GM18498 (cell line): ENCODE measurements around the gene ADRA2A.

Experiments
- ATAC-seq: cut with Tn5 transposase; IDR thresholded peaks from one replicate; pipeline ENCODE4 v1.9.1; 2021; ENCODE audit warnings: mild to moderate bottlenecking, moderate library complexity; ENCODE audit not compliant: unreplicated experiment

Gene ADRA2A

GRCh38 chr10:111083222-111084095 is 6.6 kb downstream of the ADRA2A start:
- no peak for ATAC-seq

GRCh38 chr10:111084366-111085255 is 7.8 kb downstream of the ADRA2A start:
- ATAC-seq = no peak

DNA sequence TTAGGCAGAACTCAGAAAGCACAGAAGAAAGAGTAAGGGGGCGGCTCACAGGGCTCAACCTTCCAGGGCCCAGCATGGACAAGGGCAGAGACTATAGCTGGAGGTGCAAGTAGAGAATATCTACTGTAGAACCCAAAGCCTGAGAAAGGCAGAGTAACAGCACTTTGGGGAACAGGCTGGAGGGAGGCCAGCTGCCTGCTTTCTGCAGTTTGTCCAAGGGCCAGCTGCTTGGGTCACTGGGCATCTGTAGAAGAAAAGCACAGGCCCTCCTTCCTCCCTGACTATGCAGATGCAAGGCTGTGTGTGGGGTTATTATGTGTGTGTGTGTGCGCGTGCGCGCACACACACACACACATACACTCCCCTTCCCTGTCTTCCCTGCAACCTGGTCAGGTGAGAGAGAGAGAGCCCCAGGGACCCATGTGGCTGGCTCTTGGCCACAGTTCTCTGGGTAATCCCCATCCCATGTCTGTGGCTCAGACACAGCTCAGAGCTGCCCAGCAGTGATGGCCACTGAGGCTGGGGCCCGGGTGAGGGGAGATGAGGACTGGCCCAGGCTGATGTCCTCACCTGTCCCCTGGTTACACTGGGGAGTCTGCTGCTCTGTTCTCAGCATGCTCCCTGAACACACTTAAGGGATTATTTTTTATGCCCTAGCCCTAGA is 9.0 kb downstream of the ADRA2A start:
- ATAC-seq = no peak

- ATAC-seq = no peak
These were observed 9.7 kb downstream of the ADRA2A start for GRCh38 chr10:111086574-111086973.

DNA sequence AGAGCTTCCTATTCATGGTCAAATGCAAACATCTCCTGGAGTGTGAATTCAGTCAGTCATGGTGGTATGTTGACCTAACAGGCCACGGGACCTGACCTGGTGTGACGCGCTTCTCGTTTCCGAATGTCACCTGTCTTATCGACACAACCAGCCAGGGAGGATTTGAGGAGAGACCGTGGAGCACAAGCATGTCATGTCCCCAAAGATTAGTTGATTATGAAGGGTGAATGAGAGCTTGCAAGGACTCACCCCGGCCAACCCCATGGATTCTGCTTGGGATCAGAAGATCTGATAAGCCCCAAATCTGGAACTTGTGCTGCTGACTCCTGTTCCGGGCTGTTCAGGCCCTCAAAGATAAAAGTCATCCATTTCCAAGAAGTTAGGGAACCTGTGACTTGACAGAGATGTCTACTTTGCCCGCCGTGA is 10.5 kb downstream of the ADRA2A start:
- ATAC-seq = no peak

DNA sequence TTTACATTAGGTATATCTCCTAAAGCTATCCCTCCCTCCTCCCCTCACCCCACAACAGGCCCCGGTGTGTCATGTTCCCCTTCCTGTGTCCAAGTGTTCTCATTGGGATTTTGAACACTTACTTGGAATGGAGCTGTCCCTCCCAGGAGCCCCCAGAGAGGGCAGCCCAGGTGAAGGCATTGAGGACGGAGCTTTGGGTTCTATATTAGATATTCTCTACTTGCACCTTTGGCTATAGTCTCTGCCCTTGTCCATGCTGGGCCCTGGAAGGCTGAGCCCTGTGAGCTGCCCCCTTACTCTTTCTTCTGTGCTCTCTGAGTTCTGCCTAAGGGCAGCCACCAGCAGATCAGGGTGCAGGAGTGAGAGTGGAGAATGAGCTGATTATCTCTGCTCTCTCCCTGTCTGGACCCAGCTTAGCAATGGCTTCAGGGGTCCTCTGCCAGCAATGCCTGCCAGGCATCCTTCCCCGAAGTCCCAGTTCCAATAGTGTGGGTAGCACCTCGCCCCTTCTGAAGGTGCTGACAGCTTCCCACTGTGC is 11.2 kb downstream of the ADRA2A start:
- ATAC-seq = no peak

DNA sequence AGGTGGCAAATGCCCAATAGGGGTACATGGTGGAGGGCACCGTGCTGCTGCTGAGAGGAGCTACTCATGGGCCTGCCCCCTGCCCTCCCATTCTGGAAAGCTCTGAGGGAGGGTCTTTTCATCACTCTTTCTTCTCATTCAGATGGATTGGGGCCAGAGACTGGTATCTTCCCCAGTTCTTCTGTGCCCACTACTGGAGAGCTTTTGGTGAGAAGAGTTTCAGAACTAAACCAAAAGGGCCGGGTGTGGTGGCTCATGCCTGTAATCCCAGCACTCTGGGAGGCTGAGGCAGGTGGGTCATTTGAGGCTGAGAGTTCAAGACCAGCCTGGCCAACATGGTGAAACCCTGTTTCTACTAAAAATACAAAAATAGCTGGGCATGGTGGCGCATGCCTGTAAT is 12.5 kb downstream of the ADRA2A start:
- no peak for ATAC-seq

DNA sequence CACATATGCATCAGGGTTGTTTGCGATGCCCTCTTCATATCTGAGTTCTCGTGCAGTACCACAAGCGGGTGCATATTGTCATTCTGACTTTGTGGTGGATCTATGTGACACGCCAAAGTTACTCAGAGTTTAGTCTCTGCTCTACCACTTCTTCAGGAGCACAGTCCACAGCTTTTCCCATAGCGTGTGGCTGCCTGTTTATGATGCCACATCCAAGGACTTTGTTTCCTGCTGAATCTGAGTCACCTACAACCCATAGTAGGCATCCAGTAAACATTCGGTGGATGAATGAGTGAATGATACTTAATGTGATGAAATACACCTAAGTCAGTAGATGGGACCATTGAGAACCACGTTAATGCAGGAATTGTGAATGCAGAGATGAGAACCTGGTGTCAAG is 15.0 kb downstream of the ADRA2A start:
- no peak for ATAC-seq

- ATAC-seq = no peak
These were observed 17.0 kb downstream of the ADRA2A start for GRCh38 chr10:111093741-111094380.

DNA sequence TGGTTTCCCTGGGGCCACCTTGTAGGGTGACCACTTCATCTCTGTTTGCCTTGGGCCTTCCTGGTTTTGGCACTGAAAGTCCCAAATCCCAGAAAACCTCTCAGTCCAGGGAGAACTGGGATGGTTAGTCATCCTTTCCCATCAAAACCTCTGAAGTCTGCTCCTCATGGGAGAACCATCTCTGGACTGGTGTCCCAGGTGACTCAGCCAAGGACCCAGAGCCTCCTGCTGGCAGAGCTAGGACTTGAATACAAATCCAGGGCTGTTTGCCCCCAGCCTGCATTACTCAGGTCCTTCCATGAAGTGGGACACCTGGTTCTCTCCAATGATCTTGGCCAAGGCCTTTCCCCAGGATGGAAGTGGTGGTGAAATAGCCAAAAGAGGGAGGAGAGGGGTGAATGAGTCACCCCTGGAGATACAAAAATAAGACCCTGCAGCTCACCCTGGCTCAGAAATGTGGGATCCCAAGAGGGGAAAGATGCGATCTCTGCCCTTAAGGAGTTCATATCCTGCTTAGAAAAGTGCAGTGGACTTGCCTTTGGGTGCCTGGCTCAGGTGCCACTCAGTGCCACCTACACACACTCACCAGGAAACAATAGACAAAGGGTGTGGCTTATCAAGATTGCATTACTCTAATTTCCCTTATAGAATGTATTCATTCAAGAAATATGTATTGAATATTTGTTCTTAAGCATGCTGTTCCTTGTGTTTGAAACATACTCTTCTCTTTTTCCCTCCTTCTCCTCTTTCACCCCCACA is 22.0 kb downstream of the ADRA2A start:
- ATAC-seq = no peak

DNA sequence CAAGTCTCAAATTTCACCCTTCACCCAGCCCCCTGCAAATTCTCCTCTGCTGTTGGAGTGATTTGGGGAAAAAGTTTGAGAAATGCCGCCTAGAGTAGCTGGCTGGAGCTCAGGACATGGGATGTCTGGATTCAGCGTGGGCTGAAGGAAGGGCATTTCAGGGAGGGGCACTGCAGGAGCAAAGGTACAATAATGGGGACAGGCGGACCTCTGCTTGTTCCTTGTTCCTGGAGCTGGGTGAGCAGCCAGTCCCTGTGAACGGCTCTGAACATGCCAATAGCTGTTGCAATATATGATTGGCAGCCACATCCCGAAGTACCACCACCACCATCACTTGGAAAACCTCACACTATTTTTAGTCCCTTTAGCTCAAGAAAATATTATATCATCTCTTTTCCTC is 23.4 kb downstream of the ADRA2A start:
- ATAC-seq = no peak

GRCh38 chr10:111101796-111102195 is 25.0 kb downstream of the ADRA2A start:
- ATAC-seq = no peak

- ATAC-seq = no peak
These were observed 25.6 kb downstream of the ADRA2A start for GRCh38 chr10:111102359-111102837.

DNA sequence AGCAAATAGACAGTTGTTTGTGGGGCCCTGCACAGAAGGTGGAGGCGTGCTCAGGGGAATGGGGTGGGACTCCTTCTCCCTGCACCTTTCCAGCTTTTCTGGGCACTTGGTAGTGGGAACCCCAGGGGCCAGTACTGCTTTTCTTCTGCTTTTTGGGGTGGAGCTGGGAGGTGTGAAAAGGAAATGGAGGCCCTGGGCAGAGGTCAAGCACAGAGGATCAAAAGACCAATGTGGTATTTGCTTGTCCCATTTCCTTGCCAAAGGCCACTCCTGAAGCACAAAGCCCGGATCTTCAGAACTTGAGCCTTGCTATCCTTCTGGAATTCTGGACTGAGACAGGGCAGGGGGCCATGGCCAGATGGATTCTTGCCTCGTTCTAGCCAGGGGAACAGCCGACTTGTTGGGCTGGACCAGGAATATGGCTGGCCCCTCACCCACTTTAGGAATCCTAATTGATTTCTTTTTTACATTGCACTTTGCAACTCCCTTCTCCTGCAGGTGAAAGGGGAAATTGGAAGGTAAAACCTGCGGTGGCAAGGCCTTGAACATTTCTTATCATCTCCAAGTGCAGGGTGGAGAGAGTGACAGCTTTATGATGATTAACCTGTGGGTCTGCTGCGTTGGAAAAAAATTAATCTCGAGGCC is 26.5 kb downstream of the ADRA2A start:
- ATAC-seq = no peak

DNA sequence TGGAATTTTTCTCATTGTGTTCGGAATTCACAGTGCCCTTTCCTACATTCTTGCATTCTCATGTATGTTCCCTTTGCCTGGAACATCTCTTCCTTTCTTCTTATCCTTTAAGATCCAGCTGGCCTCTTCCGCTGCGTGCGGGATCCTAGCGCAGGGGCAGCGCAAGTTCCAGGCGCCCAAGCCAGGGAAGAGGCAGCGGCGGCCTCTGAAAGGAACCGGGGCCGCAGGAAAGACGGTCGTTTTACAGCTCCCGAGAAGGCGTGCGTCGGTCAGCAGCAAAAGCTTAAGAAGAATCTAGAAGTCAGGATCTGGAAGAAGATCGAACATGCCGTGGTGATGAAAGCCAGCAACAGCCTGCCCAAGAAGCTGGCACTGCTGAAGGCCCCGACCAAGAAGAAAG is 28.0 kb downstream of the ADRA2A start:
- ATAC-seq = no peak

DNA sequence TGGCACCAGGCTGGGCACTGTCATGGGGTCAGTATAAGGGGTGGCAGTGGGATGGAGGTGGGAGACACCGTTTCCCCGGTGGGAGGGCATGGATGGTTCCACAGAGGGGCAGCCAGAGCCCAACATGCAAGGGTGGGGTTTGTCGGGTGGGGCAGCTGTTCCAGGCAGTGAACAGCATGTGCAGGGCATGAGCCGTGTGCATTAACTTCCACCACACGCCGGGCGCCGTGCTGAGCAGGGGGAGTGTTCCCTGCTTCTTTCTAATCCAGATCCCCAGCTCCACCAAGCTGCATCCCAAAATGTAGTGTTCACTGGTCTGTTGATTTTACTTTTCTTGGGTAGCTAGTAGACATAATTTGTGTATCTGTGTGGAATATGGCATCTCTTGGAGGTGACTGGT is 29.3 kb downstream of the ADRA2A start:
- ATAC-seq = no peak

DNA sequence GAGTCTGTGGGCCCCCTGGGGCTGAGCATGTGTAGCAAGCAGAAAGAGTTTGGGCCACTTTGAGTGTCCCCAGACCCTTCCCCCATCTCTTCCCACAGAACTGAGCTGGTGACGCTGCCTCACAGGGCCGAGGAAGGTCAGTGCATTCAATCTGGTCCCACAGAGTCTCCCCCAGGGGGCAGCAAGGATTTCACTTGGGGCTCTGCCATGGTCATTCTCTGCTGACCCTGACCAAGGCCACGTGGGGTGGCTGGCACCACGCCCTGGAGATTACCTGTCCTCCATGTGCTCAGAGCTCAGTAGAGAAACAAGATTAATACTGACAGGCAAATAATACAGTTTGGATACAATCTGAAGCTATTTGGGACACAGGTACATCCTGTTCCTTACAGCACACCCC is 30.2 kb downstream of the ADRA2A start:
- ATAC-seq = no peak

DNA sequence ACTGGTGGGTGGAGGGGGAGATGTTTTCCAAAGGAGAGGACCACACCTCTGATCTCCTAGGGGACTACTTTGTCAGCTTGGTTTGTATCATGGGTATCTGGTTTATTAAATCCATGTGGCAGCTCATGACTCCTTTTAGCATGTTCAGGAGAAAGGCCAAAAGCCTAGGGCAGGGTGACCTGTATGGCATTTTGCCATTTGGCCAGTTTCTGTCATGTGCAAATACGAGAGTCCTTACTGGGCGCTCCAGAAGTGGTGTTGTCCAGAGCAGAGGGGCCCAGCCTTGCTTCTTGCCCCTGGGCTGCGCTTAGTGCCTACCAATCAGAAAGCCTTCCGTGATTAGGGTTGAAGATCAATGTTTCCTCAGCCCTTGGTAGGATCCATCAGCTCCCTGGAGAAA is 31.0 kb downstream of the ADRA2A start:
- ATAC-seq = no peak

- no peak for ATAC-seq
These were observed 31.6 kb downstream of the ADRA2A start for GRCh38 chr10:111108441-111108840.
